Amygdala (tissue), 56 donors: Measurements from ENCODE around the gene PARD3B.

ENCODE experiments used
- DNase-seq, 56 donors: peaks; one replicate each; lab custom pipeline; 2025; lab: John Stamatoyannopoulos, UW

PARD3B gene

GRCh38 chr2:204581946-204582345, 36.7 kb downstream of the PARD3B start:
- DNase-seq = no peak

- DNase-seq = peak in 26 of 56 donors; percentile 1 to 62 (median 18)
Observed at GRCh38 chr2:204583773-204584172, 38.5 kb downstream of the PARD3B start.

GRCh38 chr2:204585930-204586329, 40.7 kb downstream of the PARD3B start:
- no peak for DNase-seq

- DNase-seq = no peak
Observed at GRCh38 chr2:204586444-204587180, 41.3 kb downstream of the PARD3B start.

GRCh38 chr2:204590063-204590462, 44.8 kb downstream of the PARD3B start:
- no peak for DNase-seq

GRCh38 chr2:204591225-204591624, 46.0 kb downstream of the PARD3B start:
- DNase-seq = no peak

GRCh38 chr2:204604061-204604460, 58.8 kb downstream of the PARD3B start:
- no peak for DNase-seq

- peak in 17 of 56 donors; percentile 1 to 42 (median 7) for DNase-seq
Observed at GRCh38 chr2:204608237-204608939, 63.1 kb downstream of the PARD3B start.

GRCh38 chr2:204611017-204611631, 65.8 kb downstream of the PARD3B start:
- no peak for DNase-seq

GRCh38 chr2:204611764-204612163, 66.5 kb downstream of the PARD3B start:
- DNase-seq = no peak

GRCh38 chr2:204613635-204614034, 68.4 kb downstream of the PARD3B start:
- DNase-seq = no peak

GRCh38 chr2:204615456-204615855, 70.2 kb downstream of the PARD3B start:
- no peak for DNase-seq

GRCh38 chr2:204625135-204625534, 79.9 kb downstream of the PARD3B start:
- peak in 28 of 56 donors; percentile 1 to 59 (median 14) for DNase-seq

- no peak for DNase-seq
Observed at GRCh38 chr2:204628926-204629712, 83.8 kb downstream of the PARD3B start.

- DNase-seq = no peak
Observed at GRCh38 chr2:204632410-204632809, 87.1 kb downstream of the PARD3B start.

- DNase-seq = no peak
Observed at GRCh38 chr2:204634564-204634963, 89.3 kb downstream of the PARD3B start.

GRCh38 chr2:204635478-204635877, 90.2 kb downstream of the PARD3B start:
- no peak for DNase-seq

GRCh38 chr2:204638471-204639194, 93.4 kb downstream of the PARD3B start:
- no peak for DNase-seq

GRCh38 chr2:204643326-204643725, 98.1 kb downstream of the PARD3B start:
- DNase-seq = no peak
